ENCODE data around the gene MCF2L2. TPM values are rescaled to one million over a fixed set of nuclear protein-coding genes. Genes with fewer than 3 reads are reported as not detected.

MCF2L2 gene
- total RNA-seq, 4 donors from 2014 or later, result 0.61 to 2.9 (median 1.3) TPM

DNA sequence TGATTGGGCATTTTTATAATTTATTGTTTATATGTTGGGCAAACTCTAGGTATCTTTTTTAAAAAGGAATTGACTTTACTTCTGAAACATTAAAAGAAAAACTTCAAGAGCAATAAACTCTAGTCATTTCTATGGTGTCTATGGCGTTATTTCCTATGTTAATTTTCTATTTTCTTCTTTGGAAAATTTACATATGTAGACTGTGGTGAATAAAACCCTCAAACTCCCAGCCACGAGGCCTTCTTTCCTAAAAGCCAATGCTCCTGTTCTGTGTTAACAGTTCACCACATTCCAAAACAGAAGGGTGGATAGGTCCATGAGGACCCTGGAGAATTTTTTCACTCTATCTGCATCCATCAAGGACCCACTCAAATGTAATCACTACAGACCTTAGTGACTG lies 219.6 kb downstream of the MCF2L2 start:
- 82 to 83% methylated on average over 2 of the region's 2 CpGs for WGBS, 2 donors
- Histone ChIP-seq H3K36me3 (no peaks in the 10 kb centered on the region), H3K9me3 (peaks cover 0 to 5% (median 0%) of the 10 kb centered on the region in 3 donors), H3K27ac (no peak overlapping the region), H3K4me1 (peaks cover 0 to 15% (median 0%) of the 10 kb centered on the region in 3 donors), H3K27me3 (no peaks in the 10 kb centered on the region), H3K4me3 (no peak overlapping the region)
- intact Hi-C loops (cut with DNase I), result no loop called here
- no peak for DNase-seq
- TF ChIP-seq CTCF (IDR thresholded peaks at IDR 0.05) (no peak), POLR2A (IDR thresholded peaks at IDR 0.05) (no peak)

- no peak for TF ChIP-seq CTCF (IDR thresholded peaks at IDR 0.05)
- no peak for TF ChIP-seq POLR2A (IDR thresholded peaks at IDR 0.05)
- no peak for DNase-seq
- Histone ChIP-seq H3K9me3 (peaks cover 0 to 11% (median 0%) of the 10 kb centered on the region in 3 donors), H3K36me3 (no peaks in the 10 kb centered on the region), H3K27ac (no peak overlapping the region), H3K4me1 (peaks cover 0 to 15% (median 0%) of the 10 kb centered on the region in 3 donors), H3K4me3 (no peak overlapping the region), H3K27me3 (no peaks in the 10 kb centered on the region)
- 89% methylated on average over 2 of the region's 2 CpGs for WGBS, 2 donors
- intact Hi-C loops (cut with DNase I), result no loop called here
These were observed 220.2 kb downstream of the MCF2L2 start for GRCh38 chr3:183208260-183208659.

DNA sequence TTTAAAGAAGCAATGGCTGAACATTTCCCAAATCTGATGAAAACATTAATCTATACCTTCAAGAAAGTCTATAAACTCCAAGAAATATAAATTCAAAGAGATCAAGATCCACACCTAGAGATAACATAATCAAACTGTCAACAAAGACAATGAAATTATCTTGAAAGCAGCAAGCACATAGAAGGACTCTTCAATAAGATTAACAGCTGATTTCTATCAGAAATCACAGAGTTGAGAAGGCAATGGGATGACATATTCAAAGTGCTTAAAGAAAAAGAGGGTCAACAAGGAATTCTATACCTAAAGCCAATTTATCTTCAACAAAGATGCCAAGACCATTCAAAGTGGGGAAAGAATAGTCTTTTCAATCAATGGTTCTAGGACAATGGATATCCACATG lies 224.7 kb downstream of the MCF2L2 start:
- peaks cover 0 to 20% (median 0%) of the 10 kb centered on the region in 3 donors for H3K9me3 ChIP-seq
- H3K4me3 ChIP-seq, result no peak overlapping the region
- no peaks in the 10 kb centered on the region for H3K36me3 ChIP-seq
- TF ChIP-seq POLR2A (IDR thresholded peaks at IDR 0.05) (no peak), CTCF (IDR thresholded peaks at IDR 0.05) (no peak)
- intact Hi-C loops (cut with DNase I), result no loop called here
- H3K4me1 ChIP-seq, result no peaks in the 10 kb centered on the region
- H3K27me3 ChIP-seq, result no peaks in the 10 kb centered on the region
- DNase-seq, result no peak
- H3K27ac ChIP-seq, result no peak overlapping the region

DNA sequence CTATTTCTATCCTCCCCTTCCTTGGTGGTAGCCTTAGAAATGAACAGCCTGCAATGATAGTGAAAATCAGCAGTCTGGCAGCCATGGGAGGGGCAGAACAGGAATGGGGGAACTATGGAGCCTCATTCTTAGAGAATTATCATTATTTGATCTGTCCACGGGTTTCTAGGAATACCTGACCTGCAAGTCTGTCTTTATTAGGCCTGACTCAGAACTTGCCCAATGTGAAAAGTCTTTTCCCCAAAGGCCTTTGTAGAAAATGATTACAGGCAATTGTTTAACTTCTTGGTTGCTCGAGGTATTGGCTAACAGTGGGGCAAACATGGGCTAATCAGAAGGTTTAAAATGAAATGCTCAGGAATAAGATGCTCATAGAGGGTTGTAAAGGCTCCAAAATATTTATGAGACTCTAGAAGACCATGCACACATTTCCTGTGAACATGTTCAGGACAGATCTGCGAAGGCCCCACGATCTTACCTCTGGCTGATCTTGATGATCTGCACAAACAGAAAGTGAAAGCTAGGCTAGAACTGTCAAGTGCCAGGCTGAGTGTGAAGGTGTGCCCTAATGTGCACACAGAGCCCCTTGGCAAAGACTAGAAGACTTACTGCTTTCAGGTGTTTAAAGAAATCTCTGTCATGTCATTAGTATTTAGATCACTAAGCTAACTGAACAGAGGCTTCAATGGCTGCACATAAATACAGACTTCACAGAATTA lies 226.3 kb downstream of the MCF2L2 start:
- TF ChIP-seq CTCF (IDR thresholded peaks at IDR 0.05), result no peak
- no peak for TF ChIP-seq POLR2A (IDR thresholded peaks at IDR 0.05)
- WGBS, 2 donors, result 53 to 57% methylated on average over 4 of the region's 4 CpGs
- H3K36me3 ChIP-seq, result no peaks in the 10 kb centered on the region
- H3K27ac ChIP-seq, result no peak overlapping the region
- DNase-seq, result no peak
- no peaks in the 10 kb centered on the region for H3K4me1 ChIP-seq
- intact Hi-C loops (cut with DNase I), result no loop called here
- peaks cover 0 to 20% (median 0%) of the 10 kb centered on the region in 3 donors for H3K9me3 ChIP-seq
- H3K27me3 ChIP-seq, result no peaks in the 10 kb centered on the region
- H3K4me3 ChIP-seq, result peak overlapping the region in 1 of 4 donors; percentile 13

DNA sequence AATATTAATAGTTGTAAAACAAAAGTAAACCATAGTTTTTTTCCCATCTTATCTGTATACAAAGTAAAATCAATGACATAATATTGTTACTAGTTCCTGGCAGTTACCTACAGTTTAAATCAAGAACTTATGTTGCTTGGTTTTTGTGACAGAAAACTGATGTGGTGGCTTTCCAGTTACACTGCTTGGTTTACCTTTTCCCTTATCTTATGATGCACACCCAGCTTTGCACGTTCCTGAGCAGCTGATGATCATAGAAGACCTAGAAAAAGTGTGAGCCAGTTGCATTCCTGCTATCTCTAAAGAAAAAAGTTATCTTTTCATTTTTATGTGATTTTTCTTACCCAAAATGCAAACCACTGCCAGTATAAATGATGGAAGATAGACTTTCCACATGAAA lies 229.5 kb downstream of the MCF2L2 start:
- Histone ChIP-seq H3K9me3 (peaks cover 0 to 16% (median 0%) of the 10 kb centered on the region in 3 donors), H3K36me3 (no peaks in the 10 kb centered on the region), H3K27ac (no peak overlapping the region), H3K27me3 (no peaks in the 10 kb centered on the region), H3K4me3 (no peak overlapping the region), H3K4me1 (no peaks in the 10 kb centered on the region)
- intact Hi-C loops (cut with DNase I), result no loop called here
- 31 to 50% methylated on average over 1 of the region's 1 CpG for WGBS, 2 donors
- TF ChIP-seq POLR2A (IDR thresholded peaks at IDR 0.05) (no peak), CTCF (IDR thresholded peaks at IDR 0.05) (no peak)
- no peak for DNase-seq
